Liver (tissue), 9 donors: ENCODE measurements around the gene CPO. TPM values are rescaled to one million over a fixed set of nuclear protein-coding genes. Genes with fewer than 3 reads are reported as not detected.

Experiments
- DNase-seq: peaks from one replicate; pipeline ENCODE4 v3.0.0-alpha.2; 2017; ENCODE audit warnings: low spot score
- H3K27ac ChIP-seq, 2 donors: one replicate each; pipeline ENCODE4 v1.7.0; 2013; ENCODE audit warnings: inconsistent platforms in 2 of 2, low read length in 2 of 2, control low read depth in 1 of 2, low read depth in 1 of 2, mild to moderate bottlenecking in 1 of 2
- H3K27me3 ChIP-seq, 4 donors: one replicate each; pipeline versions ENCODE4 v1.6.1 to v1.7.0; 2013; ENCODE audit warnings: low read length in 3 of 4, inconsistent platforms in 1 of 4, mild to moderate bottlenecking in 1 of 4, moderate library complexity in 1 of 4; ENCODE audit not compliant: control insufficient read depth in 4 of 4, insufficient read depth in 4 of 4
- H3K36me3 ChIP-seq, 4 donors: one replicate each; pipeline versions ENCODE4 v1.6.1 to v1.7.0; 2013; ENCODE audit warnings: low read length in 3 of 4, mild to moderate bottlenecking in 3 of 4, low read depth in 1 of 4, moderate library complexity in 1 of 4; ENCODE audit not compliant: control insufficient read depth in 4 of 4, insufficient read depth in 3 of 4
- H3K4me1 ChIP-seq, 4 donors: one replicate each; pipeline versions ENCODE4 v1.6.1 to v1.7.0; 2013; ENCODE audit warnings: low read length in 3 of 4, mild to moderate bottlenecking in 3 of 4, moderate library complexity in 1 of 4; ENCODE audit not compliant: control insufficient read depth in 4 of 4, insufficient read depth in 4 of 4
- H3K4me3 ChIP-seq, 3 donors: one replicate each; pipeline versions ENCODE4 v1.6.1 to v1.7.0; 2013; ENCODE audit warnings: low read length in 3 of 3, control low read depth in 1 of 3, low read depth in 1 of 3, mild to moderate bottlenecking in 1 of 3
- H3K9ac ChIP-seq, 2 donors: one replicate each; pipeline ENCODE4 v1.7.0; 2013; ENCODE audit warnings: low read length in 2 of 2, mild to moderate bottlenecking in 2 of 2, moderate library complexity in 2 of 2, control low read depth in 1 of 2, low read depth in 1 of 2
- H3K9me3 ChIP-seq, 4 donors: one replicate each; pipeline versions ENCODE4 v1.6.1 to v1.7.0; 2013; ENCODE audit warnings: low read length in 3 of 4; ENCODE audit not compliant: control insufficient read depth in 4 of 4
- ATF3 ChIP-seq: IDR thresholded peaks from 2 replicates; pipeline ENCODE4 v1.6.1; 2016; ENCODE audit warnings: antibody characterized with exemption
- EGR1 ChIP-seq, 2 donors: IDR thresholded peaks; 2 replicates each; pipeline ENCODE4 v1.6.1; 2016 to 2018; ENCODE audit warnings: antibody characterized with exemption in 2 of 2, low read depth in 2 of 2
- FOXA1 ChIP-seq: IDR thresholded peaks from 2 replicates; pipeline ENCODE4 v1.6.1; 2016; ENCODE audit warnings: antibody characterized with exemption
- FOXA2 ChIP-seq: IDR thresholded peaks from 2 replicates; pipeline ENCODE4 v1.6.1; 2016; ENCODE audit warnings: antibody characterized with exemption
- GABPA ChIP-seq, 2 donors: IDR thresholded peaks in 1 of 2; conservative IDR thresholded peaks in 1 of 2; 2 replicates each; pipeline ENCODE4 v1.6.1; 2016; ENCODE audit warnings: antibody characterized with exemption in 2 of 2, mild to moderate bottlenecking in 1 of 2, moderate library complexity in 1 of 2
- HNF4A ChIP-seq, 2 donors: conservative IDR thresholded peaks; 2 replicates each; pipeline ENCODE4 v1.6.1; 2016; ENCODE audit warnings: antibody characterized with exemption in 2 of 2, mild to moderate bottlenecking in 2 of 2
- HNF4G ChIP-seq: IDR thresholded peaks from 2 replicates; pipeline ENCODE4 v1.6.1; 2016; ENCODE audit warnings: antibody characterized with exemption
- JUND ChIP-seq, 2 donors: IDR thresholded peaks; 2 replicates each; pipeline ENCODE4 v1.6.1; 2016; ENCODE audit warnings: antibody characterized with exemption in 2 of 2
- NR2F2 ChIP-seq: IDR thresholded peaks from 2 replicates; pipeline ENCODE4 v1.6.1; 2016; ENCODE audit warnings: antibody characterized with exemption
- RAD21 ChIP-seq, 2 donors: IDR thresholded peaks; 2 replicates each; pipeline ENCODE4 v1.6.1; 2016; ENCODE audit warnings: antibody characterized with exemption in 2 of 2, mild to moderate bottlenecking in 2 of 2
- RXRA ChIP-seq, 2 donors: IDR thresholded peaks; 2 replicates each; pipeline ENCODE4 v1.6.1; 2017 to 2018; ENCODE audit warnings: antibody characterized with exemption in 2 of 2, mild to moderate bottlenecking in 1 of 2
- SP1 ChIP-seq: IDR thresholded peaks from 2 replicates; pipeline ENCODE4 v1.6.1; 2018; ENCODE audit warnings: antibody characterized with exemption, mild to moderate bottlenecking
- TAF1 ChIP-seq: conservative IDR thresholded peaks from 2 replicates; pipeline ENCODE4 v1.6.1; 2016; ENCODE audit warnings: antibody characterized with exemption, mild to moderate bottlenecking
- YY1 ChIP-seq: IDR thresholded peaks from 2 replicates; pipeline ENCODE4 v1.6.1; 2016; ENCODE audit warnings: antibody characterized with exemption, mild to moderate bottlenecking
- ZBTB33 ChIP-seq: IDR thresholded peaks from 2 replicates; pipeline ENCODE4 v1.6.1; 2016; ENCODE audit warnings: antibody characterized with exemption
- WGBS: extraction: QIAGEN DNeasy Blood & Tissue Kit; methylation state at CpG from one replicate; pipeline ENCODE4 v1.1.7; 2013; 5-methylcytosine and 5-hydroxymethylcytosine counted together
- polyA plus RNA-seq, 2 donors: library from polyadenylated mRNA; stranded (reverse) in 1 of 2; unstranded in 1 of 2; fragments of 200-250 nt in 1 of 2; fragments of >200 nt in 1 of 2; fragmentation: Nextera tagmentation in 1 of 2; extraction: Ambion mirVana in 1 of 2; gene quantifications; one replicate each; pipeline versions ENCODE4 v1.2.1 to v1.2.3, GENCODE V29; 2013 to 2015
- total RNA-seq, 2 donors: library from RNA; depleted of rRNA; stranded (reverse); fragments of >200 nt; gene quantifications; one replicate each; pipeline ENCODE4 v1.2.3, GENCODE V29; 2014
- TF ChIP-seq, protein P1 (sequence below): IDR thresholded peaks from 2 replicates; pipeline ENCODE4 v1.6.1; 2016; ENCODE audit warnings: antibody characterized with exemption
- TF ChIP-seq, protein P2 (sequence below): fragments of 150-350 bp; IDR thresholded peaks from 2 replicates; pipeline ENCODE4 v1.5.1; 2017; ENCODE audit warnings: improper control_type of control experiment, low read depth, low read length; ENCODE audit not compliant: missing input control
- donor health status: healthy.
- donor health status: healthy.
- donor health status: healthy.
- donor health status: healthy.
- donor health status: healthy.

CPO gene
- total and polyA plus RNA-seq, 4 donors: 0.07 to 0.31 (median 0.25) TPM; not detected in 1

DNA sequence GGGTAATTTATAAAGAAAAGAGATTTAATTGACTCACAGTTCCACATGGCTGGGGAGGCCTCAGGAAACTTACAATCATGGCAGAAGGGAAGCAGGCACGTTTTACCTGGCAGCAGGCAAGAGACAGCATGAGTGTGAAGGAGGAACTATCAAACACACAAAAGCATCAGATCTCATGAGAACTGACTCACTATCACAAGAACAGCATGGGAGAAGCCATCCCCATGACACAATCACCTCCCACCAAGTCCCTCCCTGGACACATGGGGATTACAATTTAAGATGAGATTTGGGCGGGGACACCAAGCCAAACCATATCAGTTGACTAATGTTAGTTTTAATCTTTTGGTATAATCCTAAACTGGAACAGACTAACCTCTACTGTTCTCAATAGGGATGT is 49.1 kb upstream of the CPO start:
- no peaks in the 10 kb centered on the region for H3K27me3 ChIP-seq
- H3K9ac ChIP-seq: no peak overlapping the region
- H3K36me3 ChIP-seq: no peaks in the 10 kb centered on the region
- no peaks in the 10 kb centered on the region for H3K4me1 ChIP-seq
- WGBS: 82% methylated on average over 2 of the region's 2 CpGs
- H3K4me3 ChIP-seq: no peak overlapping the region
- DNase-seq: no peak
- H3K27ac ChIP-seq: no peak overlapping the region
- no peaks in the 10 kb centered on the region for H3K9me3 ChIP-seq
- no peak for TF ChIP-seq TAF1
- TF ChIP-seq RAD21 (IDR thresholded peaks at IDR 0.05): no peak
- TF ChIP-seq FOXA1: no peak
- no peak for TF ChIP-seq ZBTB33
- no peak for TF ChIP-seq EGR1 (IDR thresholded peaks at IDR 0.05; ENCODE audit: low read depth in 2 of 2)
- no peak for TF ChIP-seq YY1
- TF ChIP-seq HNF4A (conservative IDR thresholded peaks at IDR 0.05): no peak
- no peak for TF ChIP-seq RXRA (IDR thresholded peaks at IDR 0.05)
- no peak for TF ChIP-seq FOXA2
- TF ChIP-seq SP1: no peak
- TF ChIP-seq ATF3: no peak
- no peak for TF ChIP-seq NR2F2
- no peak for TF ChIP-seq HNF4G
- TF ChIP-seq, protein P1, sequence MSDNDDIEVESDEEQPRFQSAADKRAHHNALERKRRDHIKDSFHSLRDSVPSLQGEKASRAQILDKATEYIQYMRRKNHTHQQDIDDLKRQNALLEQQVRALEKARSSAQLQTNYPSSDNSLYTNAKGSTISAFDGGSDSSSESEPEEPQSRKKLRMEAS: no peak

- DNase-seq: no peak
- Histone ChIP-seq H3K4me3 (no peak overlapping the region), H3K27ac (no peak overlapping the region), H3K9ac (no peak overlapping the region), H3K9me3 (no peaks in the 10 kb centered on the region), H3K36me3 (no peaks in the 10 kb centered on the region), H3K4me1 (no peaks in the 10 kb centered on the region), H3K27me3 (no peaks in the 10 kb centered on the region)
- WGBS: 62% methylated on average over 1 of the region's 1 CpG
- TF ChIP-seq ATF3 (no peak), TAF1 (no peak), RAD21 (IDR thresholded peaks at IDR 0.05) (no peak), JUND (IDR thresholded peaks at IDR 0.05) (no peak), YY1 (no peak)
Measured at GRCh38 chr2:206890926-206891325, 48.4 kb upstream of the CPO start.

DNA sequence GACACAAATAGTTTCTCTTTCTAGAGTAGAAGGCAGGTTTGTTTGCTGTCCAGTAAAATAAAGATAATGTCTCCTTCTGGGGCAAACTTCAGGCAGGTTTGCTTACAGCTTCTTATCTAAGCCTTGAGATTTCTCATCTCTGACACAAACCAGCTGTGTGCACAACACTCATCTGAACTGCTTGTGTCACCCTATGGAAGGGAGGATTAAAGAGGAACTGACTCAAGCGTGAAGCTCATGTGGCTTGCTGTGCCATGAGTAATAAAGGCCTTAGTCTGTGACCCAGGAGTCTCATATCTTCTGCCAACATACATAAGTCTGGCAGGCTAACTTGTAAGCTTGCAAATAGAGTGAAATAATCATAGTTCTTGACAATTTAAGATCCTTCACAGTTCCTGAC is 24.2 kb upstream of the CPO start:
- DNase-seq: no peak
- Histone ChIP-seq H3K9me3 (no peaks in the 10 kb centered on the region), H3K4me1 (no peaks in the 10 kb centered on the region), H3K36me3 (no peaks in the 10 kb centered on the region), H3K27ac (no peak overlapping the region), H3K4me3 (no peak overlapping the region), H3K27me3 (no peaks in the 10 kb centered on the region), H3K9ac (no peak overlapping the region)
- TF ChIP-seq SP1 (no peak), RXRA (IDR thresholded peaks at IDR 0.05) (no peak), JUND (IDR thresholded peaks at IDR 0.05) (no peak), GABPA (IDR thresholded peaks at IDR 0.05 in 1 of 2, conservative IDR thresholded peaks at IDR 0.05 in 1 of 2) (no peak), ATF3 (no peak), RAD21 (IDR thresholded peaks at IDR 0.05) (no peak), FOXA1 (no peak), HNF4G (no peak), TAF1 (no peak)
- TF ChIP-seq, protein P2, sequence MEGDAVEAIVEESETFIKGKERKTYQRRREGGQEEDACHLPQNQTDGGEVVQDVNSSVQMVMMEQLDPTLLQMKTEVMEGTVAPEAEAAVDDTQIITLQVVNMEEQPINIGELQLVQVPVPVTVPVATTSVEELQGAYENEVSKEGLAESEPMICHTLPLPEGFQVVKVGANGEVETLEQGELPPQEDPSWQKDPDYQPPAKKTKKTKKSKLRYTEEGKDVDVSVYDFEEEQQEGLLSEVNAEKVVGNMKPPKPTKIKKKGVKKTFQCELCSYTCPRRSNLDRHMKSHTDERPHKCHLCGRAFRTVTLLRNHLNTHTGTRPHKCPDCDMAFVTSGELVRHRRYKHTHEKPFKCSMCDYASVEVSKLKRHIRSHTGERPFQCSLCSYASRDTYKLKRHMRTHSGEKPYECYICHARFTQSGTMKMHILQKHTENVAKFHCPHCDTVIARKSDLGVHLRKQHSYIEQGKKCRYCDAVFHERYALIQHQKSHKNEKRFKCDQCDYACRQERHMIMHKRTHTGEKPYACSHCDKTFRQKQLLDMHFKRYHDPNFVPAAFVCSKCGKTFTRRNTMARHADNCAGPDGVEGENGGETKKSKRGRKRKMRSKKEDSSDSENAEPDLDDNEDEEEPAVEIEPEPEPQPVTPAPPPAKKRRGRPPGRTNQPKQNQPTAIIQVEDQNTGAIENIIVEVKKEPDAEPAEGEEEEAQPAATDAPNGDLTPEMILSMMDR: no peak
- TF ChIP-seq, protein P1: no peak
- WGBS: 64% methylated on average over 1 of the region's 1 CpG
